ENCODE measurements around the gene PPFIA1. TPM values are rescaled to one million over a fixed set of nuclear protein-coding genes. Genes with fewer than 3 reads are reported as not detected.
"Not testable (repeated sequence)": the region's sequence is repeated elsewhere in the genome, so short reads cannot be mapped to it uniquely, and the experiment has no call there.

PPFIA1 gene
- total RNA-seq, 2 experiments from 2014 or later, result 34.6 to 53.9 TPM

GRCh38 chr11:70405679-70406395 lies 135.3 kb downstream of the PPFIA1 start:
- no peak for DNase-seq (ENCODE audit: low spot score)
- no peak overlapping the region for H3K4me2 ChIP-seq (ENCODE audit: low read length)
- no peak overlapping the region for H2AFZ ChIP-seq (ENCODE audit: low read length)
- H3K27ac ChIP-seq (ENCODE audit: low read depth, low read length, poor library complexity, severe bottlenecking), result no peak overlapping the region
- intact Hi-C loops (cut with micrococcal nuclease; ENCODE audit: unreplicated experiment), result no loop called here
- BruUV-seq (replicated peaks), result no TSS peak
- no peaks in the 10 kb centered on the region for H3K36me3 ChIP-seq (ENCODE audit: insufficient read depth, low read length)
- H3K9me2 ChIP-seq (ENCODE audit: insufficient read depth, low read length), result no peaks in the 10 kb centered on the region
- H3K79me2 ChIP-seq (ENCODE audit: insufficient read depth, low read depth, low read length), result no peaks in the 10 kb centered on the region
- no peaks in the 10 kb centered on the region; the same call in 1 of the 2 replicates for H4K20me1 ChIP-seq (ENCODE audit: insufficient read depth, low read length)
- no peaks in the 10 kb centered on the region for H3K9me3 ChIP-seq (ENCODE audit: low read length)
- H3K4me3 ChIP-seq (ENCODE audit: low read depth, low read length, poor library complexity, severe bottlenecking), result no peak overlapping the region
- no peaks in the 10 kb centered on the region for H3K4me1 ChIP-seq (ENCODE audit: insufficient read depth, low read length, poor library complexity, severe bottlenecking)
- CTCF ChIA-PET (ENCODE audit: unreplicated experiment), result no interaction called here
- TF ChIP-seq, protein P1, sequence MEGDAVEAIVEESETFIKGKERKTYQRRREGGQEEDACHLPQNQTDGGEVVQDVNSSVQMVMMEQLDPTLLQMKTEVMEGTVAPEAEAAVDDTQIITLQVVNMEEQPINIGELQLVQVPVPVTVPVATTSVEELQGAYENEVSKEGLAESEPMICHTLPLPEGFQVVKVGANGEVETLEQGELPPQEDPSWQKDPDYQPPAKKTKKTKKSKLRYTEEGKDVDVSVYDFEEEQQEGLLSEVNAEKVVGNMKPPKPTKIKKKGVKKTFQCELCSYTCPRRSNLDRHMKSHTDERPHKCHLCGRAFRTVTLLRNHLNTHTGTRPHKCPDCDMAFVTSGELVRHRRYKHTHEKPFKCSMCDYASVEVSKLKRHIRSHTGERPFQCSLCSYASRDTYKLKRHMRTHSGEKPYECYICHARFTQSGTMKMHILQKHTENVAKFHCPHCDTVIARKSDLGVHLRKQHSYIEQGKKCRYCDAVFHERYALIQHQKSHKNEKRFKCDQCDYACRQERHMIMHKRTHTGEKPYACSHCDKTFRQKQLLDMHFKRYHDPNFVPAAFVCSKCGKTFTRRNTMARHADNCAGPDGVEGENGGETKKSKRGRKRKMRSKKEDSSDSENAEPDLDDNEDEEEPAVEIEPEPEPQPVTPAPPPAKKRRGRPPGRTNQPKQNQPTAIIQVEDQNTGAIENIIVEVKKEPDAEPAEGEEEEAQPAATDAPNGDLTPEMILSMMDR (conservative IDR thresholded peaks at IDR 0.05; ENCODE audit: low read length), result no peak
- no peak for TF ChIP-seq EZH2phosphoT487 (IDR thresholded peaks at IDR 0.05; ENCODE audit: borderline replicate concordance, low read depth, low read length)
- POLR2A ChIA-PET, result no interaction called here

- TF ChIP-seq EZH2phosphoT487 (IDR thresholded peaks at IDR 0.05; ENCODE audit: borderline replicate concordance, low read depth, low read length), result no peak
- TF ChIP-seq, protein P1 (conservative IDR thresholded peaks at IDR 0.05; ENCODE audit: low read length), result no peak
- intact Hi-C loops (cut with micrococcal nuclease; ENCODE audit: unreplicated experiment), result no loop called here
- DNase-seq (ENCODE audit: low spot score), result no peak
- BruUV-seq (replicated peaks), result no TSS peak
- ChIA-PET POLR2A (no interaction called here), CTCF (ENCODE audit: unreplicated experiment) (no interaction called here)
- Histone ChIP-seq H3K9me2 (ENCODE audit: insufficient read depth, low read length) (no peaks in the 10 kb centered on the region), H4K20me1 (ENCODE audit: insufficient read depth, low read length) (no peaks in the 10 kb centered on the region; the same call in 1 of the 2 replicates), H3K4me2 (ENCODE audit: low read length) (no peak overlapping the region), H3K36me3 (ENCODE audit: insufficient read depth, low read length) (no peaks in the 10 kb centered on the region), H2AFZ (ENCODE audit: low read length) (no peak overlapping the region), H3K79me2 (ENCODE audit: insufficient read depth, low read depth, low read length) (no peaks in the 10 kb centered on the region), H3K9me3 (ENCODE audit: low read length) (no peaks in the 10 kb centered on the region), H3K27ac (ENCODE audit: low read depth, low read length, poor library complexity, severe bottlenecking) (no peak overlapping the region), H3K4me1 (ENCODE audit: insufficient read depth, low read length, poor library complexity, severe bottlenecking) (no peaks in the 10 kb centered on the region), H3K4me3 (ENCODE audit: low read depth, low read length, poor library complexity, severe bottlenecking) (no peak overlapping the region)
Measured at GRCh38 chr11:70407121-70407520, 136.6 kb downstream of the PPFIA1 start.

GRCh38 chr11:70407814-70408213 lies 137.3 kb downstream of the PPFIA1 start:
- Histone ChIP-seq H3K9me2 (ENCODE audit: insufficient read depth, low read length) (no peaks in the 10 kb centered on the region), H3K27ac (ENCODE audit: low read depth, low read length, poor library complexity, severe bottlenecking) (no peak overlapping the region), H3K4me2 (ENCODE audit: low read length) (no peak overlapping the region), H3K36me3 (ENCODE audit: insufficient read depth, low read length) (no peaks in the 10 kb centered on the region), H3K4me3 (ENCODE audit: low read depth, low read length, poor library complexity, severe bottlenecking) (no peak overlapping the region), H3K79me2 (ENCODE audit: insufficient read depth, low read depth, low read length) (no peaks in the 10 kb centered on the region), H3K9me3 (ENCODE audit: low read length) (no peaks in the 10 kb centered on the region), H2AFZ (ENCODE audit: low read length) (no peak overlapping the region), H4K20me1 (ENCODE audit: insufficient read depth, low read length) (no peaks in the 10 kb centered on the region; the same call in 1 of the 2 replicates), H3K4me1 (ENCODE audit: insufficient read depth, low read length, poor library complexity, severe bottlenecking) (no peaks in the 10 kb centered on the region)
- ChIA-PET POLR2A (no interaction called here), CTCF (ENCODE audit: unreplicated experiment) (no interaction called here)
- no TSS peak for BruUV-seq (replicated peaks)
- intact Hi-C loops (cut with micrococcal nuclease; ENCODE audit: unreplicated experiment), result no loop called here
- TF ChIP-seq EZH2phosphoT487 (IDR thresholded peaks at IDR 0.05; ENCODE audit: borderline replicate concordance, low read depth, low read length), result no peak
- TF ChIP-seq, protein P1 (conservative IDR thresholded peaks at IDR 0.05; ENCODE audit: low read length), result no peak
- DNase-seq (ENCODE audit: low spot score), result no peak

DNA sequence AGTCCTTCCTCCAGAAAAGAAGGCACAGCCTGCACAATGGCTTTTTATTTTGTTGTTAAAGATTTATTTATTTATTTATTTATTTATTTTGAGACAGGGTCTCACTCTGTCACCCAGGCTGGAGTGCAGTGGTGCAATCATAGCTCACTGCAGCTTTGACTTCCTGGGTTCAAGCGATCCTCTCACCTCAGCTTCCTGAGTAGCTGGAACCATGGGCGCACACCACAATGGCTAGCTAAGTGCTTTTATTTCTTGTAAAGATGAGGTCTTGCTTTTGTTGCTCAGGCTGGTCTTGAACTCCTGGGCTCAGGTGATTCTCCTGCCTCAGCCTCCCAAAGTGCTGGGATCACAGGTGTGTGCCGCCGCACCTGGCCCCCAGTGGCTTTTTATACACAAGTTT lies 137.8 kb downstream of the PPFIA1 start:
- H3K27ac ChIP-seq (ENCODE audit: low read depth, low read length, poor library complexity, severe bottlenecking); H4K20me1 ChIP-seq (ENCODE audit: insufficient read depth, low read length); H3K4me1 ChIP-seq (ENCODE audit: insufficient read depth, low read length, poor library complexity, severe bottlenecking); H2AFZ ChIP-seq (ENCODE audit: low read length); BruUV-seq (replicated peaks); H3K79me2 ChIP-seq (ENCODE audit: insufficient read depth, low read depth, low read length); H3K9me3 ChIP-seq (ENCODE audit: low read length); CTCF ChIA-PET (ENCODE audit: unreplicated experiment); H3K36me3 ChIP-seq (ENCODE audit: insufficient read depth, low read length); H3K9me2 ChIP-seq (ENCODE audit: insufficient read depth, low read length); intact Hi-C loops (cut with micrococcal nuclease; ENCODE audit: unreplicated experiment); H3K4me2 ChIP-seq (ENCODE audit: low read length); DNase-seq (ENCODE audit: low spot score); POLR2A ChIA-PET; H3K4me3 ChIP-seq (ENCODE audit: low read depth, low read length, poor library complexity, severe bottlenecking): not testable (repeated sequence)
